SU-DHL-6 (cell line): ENCODE results near the gene POU6F2.

Source experiments
- H2AFZ ChIP-seq: fragments of 200-600 bp; sonication (generic); 2 replicates; pipeline ENCODE4 v1.6.1; 2014; ENCODE audit warnings: low read depth, mild to moderate bottlenecking, moderate library complexity, mixed read lengths, antibody characterized with exemption, low read length; ENCODE audit not compliant: severe bottlenecking
- H3F3A ChIP-seq: fragments of 200-600 bp; shearing (Covaris generic); 2 replicates; pipeline ENCODE4 v1.6.0; 2016; ENCODE audit warnings: antibody characterized with exemption, mild to moderate bottlenecking; ENCODE audit not compliant: insufficient read depth
- H3K27ac ChIP-seq: fragments of 200-600 bp; sonication (generic); 2 replicates; pipeline ENCODE4 v1.5.1; 2016; ENCODE audit warnings: low read depth, mild to moderate bottlenecking, low read length, moderate library complexity, mixed read lengths
- H3K27me3 ChIP-seq: fragments of 200-600 bp; sonication (generic), shearing (Covaris generic); 2 replicates; pipeline ENCODE4 v1.6.0; 2014; ENCODE audit warnings: mild to moderate bottlenecking, low read length
- H3K36me3 ChIP-seq: fragments of 200-600 bp; sonication (generic); 2 replicates; pipeline ENCODE4 v1.6.1; 2014; ENCODE audit warnings: mild to moderate bottlenecking, low read length, mixed read lengths
- H3K4me2 ChIP-seq: fragments of 300-600, 200-600 bp; shearing (Covaris generic), sonication (generic); 2 replicates; pipeline ENCODE4 v1.6.0; 2014; ENCODE audit warnings: low read length, low read depth, mild to moderate bottlenecking; ENCODE audit not compliant: poor library complexity, severe bottlenecking
- H3K4me3 ChIP-seq: fragments of 200-600 bp; sonication (generic); 2 replicates; pipeline ENCODE4 v1.5.1; 2014; ENCODE audit warnings: antibody characterized with exemption, low read length, mild to moderate bottlenecking, mixed read lengths; ENCODE audit not compliant: insufficient read depth, poor library complexity, severe bottlenecking
- H3K79me2 ChIP-seq: fragments of 200-600 bp; sonication (generic); 2 replicates; pipeline ENCODE4 v1.6.1; 2014; ENCODE audit warnings: mild to moderate bottlenecking, low read length, moderate library complexity; ENCODE audit not compliant: insufficient read depth
- H3K9ac ChIP-seq: fragments of 200-600 bp; sonication (generic); 2 replicates; pipeline ENCODE4 v1.7.0; 2014; ENCODE audit warnings: mild to moderate bottlenecking, low read length
- H3K9me2 ChIP-seq: fragments of 200-600 bp; sonication (generic); replicated peaks from 2 replicates; pipeline ENCODE4 v1.6.1; 2014; ENCODE audit warnings: low read length; ENCODE audit not compliant: insufficient read depth
- H3K9me3 ChIP-seq: fragments of 200-600 bp; sonication (generic); 2 replicates; pipeline ENCODE4 v1.6.1; 2014; ENCODE audit warnings: low read length, mixed read lengths; ENCODE audit not compliant: insufficient read depth
- H4K20me1 ChIP-seq: fragments of 200-600 bp; sonication (generic); 2 replicates; pipeline ENCODE4 v1.6.1; 2014; ENCODE audit warnings: low read depth, mild to moderate bottlenecking, antibody characterized with exemption, low read length, moderate library complexity, mixed read lengths
- EZH2phosphoT487 ChIP-seq: fragments of 200-600 bp; sonication (generic), shearing (Covaris generic); conservative IDR thresholded peaks from 2 replicates; pipeline ENCODE4 v1.6.1; 2018; ENCODE audit warnings: mild to moderate bottlenecking, antibody characterized with exemption, low read length, moderate library complexity, mixed read lengths
- TF ChIP-seq, protein P1 (sequence below): fragments of 200-600 bp; sonication (generic); IDR thresholded peaks from one replicate; pipeline ENCODE4 v1.5.1; 2017; ENCODE audit warnings: antibody characterized with exemption, mild to moderate bottlenecking, low read length, moderate library complexity; ENCODE audit not compliant: insufficient read depth, poor library complexity, severe bottlenecking

POU6F2 gene

GRCh38 chr7:39056153-39056552 is 78.4 kb downstream of the POU6F2 start:
- no peaks in the 10 kb centered on the region for H4K20me1 ChIP-seq
- TF ChIP-seq EZH2phosphoT487, result no peak
- TF ChIP-seq, protein P1, sequence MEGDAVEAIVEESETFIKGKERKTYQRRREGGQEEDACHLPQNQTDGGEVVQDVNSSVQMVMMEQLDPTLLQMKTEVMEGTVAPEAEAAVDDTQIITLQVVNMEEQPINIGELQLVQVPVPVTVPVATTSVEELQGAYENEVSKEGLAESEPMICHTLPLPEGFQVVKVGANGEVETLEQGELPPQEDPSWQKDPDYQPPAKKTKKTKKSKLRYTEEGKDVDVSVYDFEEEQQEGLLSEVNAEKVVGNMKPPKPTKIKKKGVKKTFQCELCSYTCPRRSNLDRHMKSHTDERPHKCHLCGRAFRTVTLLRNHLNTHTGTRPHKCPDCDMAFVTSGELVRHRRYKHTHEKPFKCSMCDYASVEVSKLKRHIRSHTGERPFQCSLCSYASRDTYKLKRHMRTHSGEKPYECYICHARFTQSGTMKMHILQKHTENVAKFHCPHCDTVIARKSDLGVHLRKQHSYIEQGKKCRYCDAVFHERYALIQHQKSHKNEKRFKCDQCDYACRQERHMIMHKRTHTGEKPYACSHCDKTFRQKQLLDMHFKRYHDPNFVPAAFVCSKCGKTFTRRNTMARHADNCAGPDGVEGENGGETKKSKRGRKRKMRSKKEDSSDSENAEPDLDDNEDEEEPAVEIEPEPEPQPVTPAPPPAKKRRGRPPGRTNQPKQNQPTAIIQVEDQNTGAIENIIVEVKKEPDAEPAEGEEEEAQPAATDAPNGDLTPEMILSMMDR, result no peak
- H3F3A ChIP-seq, result no peaks in the 10 kb centered on the region
- no peak overlapping the region for H3K9ac ChIP-seq
- H3K9me3 ChIP-seq, result no peaks in the 10 kb centered on the region
- no peaks in the 10 kb centered on the region for H3K9me2 ChIP-seq
- H3K27ac ChIP-seq, result no peak overlapping the region
- no peak overlapping the region for H2AFZ ChIP-seq
- H3K4me3 ChIP-seq, result no peak overlapping the region
- no peaks in the 10 kb centered on the region for H3K79me2 ChIP-seq
- H3K36me3 ChIP-seq, result no peaks in the 10 kb centered on the region
- H3K4me2 ChIP-seq, result no peak overlapping the region
- H3K27me3 ChIP-seq, result no peaks in the 10 kb centered on the region

GRCh38 chr7:39062811-39063210 is 85.1 kb downstream of the POU6F2 start:
- no peak for TF ChIP-seq EZH2phosphoT487
- TF ChIP-seq, protein P1, result no peak
- Histone ChIP-seq H3K9me2 (no peaks in the 10 kb centered on the region), H4K20me1 (peaks cover 9% of the 10 kb centered on the region; the same call in 1 of the 2 replicates), H3F3A (0 out of 2 replicates have a peak, but pooled peaks cover 2% of the 10 kb centered on the region), H3K4me3 (no peak overlapping the region), H3K9me3 (no peaks in the 10 kb centered on the region), H3K36me3 (no peaks in the 10 kb centered on the region), H3K79me2 (no peaks in the 10 kb centered on the region), H3K9ac (no peak overlapping the region), H3K27ac (no peak overlapping the region), H3K4me2 (no peak overlapping the region), H2AFZ (no peak overlapping the region), H3K27me3 (peaks cover 4% of the 10 kb centered on the region; the same call in 1 of the 2 replicates)

DNA sequence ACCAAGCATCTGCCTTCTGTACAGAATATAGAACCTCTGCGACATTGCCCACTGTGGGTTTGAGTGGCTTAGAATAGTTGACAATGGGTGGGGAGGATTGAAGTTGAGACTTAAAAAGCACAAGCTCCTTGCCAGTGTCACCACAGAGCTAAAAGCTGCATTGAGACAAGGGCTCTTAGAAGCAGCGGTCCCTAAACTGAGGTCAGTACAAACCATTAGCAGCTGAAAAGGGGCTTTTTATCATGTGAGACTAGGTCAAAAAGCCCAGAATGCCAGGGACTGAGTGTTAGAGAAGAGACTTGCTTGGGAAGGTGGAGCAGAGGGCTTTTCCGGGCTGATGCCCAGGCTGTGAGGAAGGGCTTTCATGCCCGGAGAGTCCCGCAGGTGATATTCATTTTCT is 91.3 kb downstream of the POU6F2 start:
- H3K27me3 ChIP-seq, result no peaks in the 10 kb centered on the region
- H3K9me3 ChIP-seq, result no peaks in the 10 kb centered on the region
- no peaks in the 10 kb centered on the region for H3K79me2 ChIP-seq
- peaks cover 9% of the 10 kb centered on the region; the same call in 1 of the 2 replicates for H4K20me1 ChIP-seq
- H2AFZ ChIP-seq, result no peak overlapping the region
- H3K9me2 ChIP-seq, result no peaks in the 10 kb centered on the region
- H3K9ac ChIP-seq, result no peak overlapping the region
- no peak overlapping the region for H3K4me2 ChIP-seq
- 0 out of 2 replicates have a peak, but pooled peaks cover 2% of the 10 kb centered on the region for H3F3A ChIP-seq
- no peaks in the 10 kb centered on the region for H3K36me3 ChIP-seq
- no peak overlapping the region for H3K27ac ChIP-seq
- H3K4me3 ChIP-seq, result no peak overlapping the region
- TF ChIP-seq, protein P1, result no peak
- TF ChIP-seq EZH2phosphoT487, result no peak
